Kidney glomerular epithelial cell (primary cell): ENCODE results near the gene OSMR.

ENCODE experiments used
- DNase-seq: peaks from one replicate; lab custom pipeline; 2025; lab: John Stamatoyannopoulos, UW

The OSMR gene

GRCh38 chr5:38926121-38926520, 80.3 kb downstream of the OSMR start:
- no peak for DNase-seq

- DNase-seq = no peak
These were observed 81.7 kb downstream of the OSMR start for GRCh38 chr5:38927470-38927869.

GRCh38 chr5:38929838-38930237, 84.0 kb downstream of the OSMR start:
- DNase-seq = no peak

GRCh38 chr5:38931731-38932130, 85.9 kb downstream of the OSMR start:
- no peak for DNase-seq

DNA sequence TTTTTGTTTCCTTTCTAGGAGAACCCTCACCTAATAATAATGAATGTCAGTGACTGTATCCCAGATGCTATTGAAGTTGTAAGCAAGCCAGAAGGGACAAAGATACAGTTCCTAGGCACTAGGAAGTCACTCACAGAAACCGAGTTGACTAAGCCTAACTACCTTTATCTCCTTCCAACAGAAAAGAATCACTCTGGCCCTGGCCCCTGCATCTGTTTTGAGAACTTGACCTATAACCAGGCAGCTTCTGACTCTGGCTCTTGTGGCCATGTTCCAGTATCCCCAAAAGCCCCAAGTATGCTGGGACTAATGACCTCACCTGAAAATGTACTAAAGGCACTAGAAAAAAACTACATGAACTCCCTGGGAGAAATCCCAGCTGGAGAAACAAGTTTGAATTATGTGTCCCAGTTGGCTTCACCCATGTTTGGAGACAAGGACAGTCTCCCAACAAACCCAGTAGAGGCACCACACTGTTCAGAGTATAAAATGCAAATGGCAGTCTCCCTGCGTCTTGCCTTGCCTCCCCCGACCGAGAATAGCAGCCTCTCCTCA, 87.1 kb downstream of the OSMR start:
- no peak for DNase-seq

GRCh38 chr5:38935437-38935836, 89.6 kb downstream of the OSMR start:
- no peak for DNase-seq

- DNase-seq = no peak
These were observed 90.5 kb downstream of the OSMR start for GRCh38 chr5:38936269-38936668.

DNA sequence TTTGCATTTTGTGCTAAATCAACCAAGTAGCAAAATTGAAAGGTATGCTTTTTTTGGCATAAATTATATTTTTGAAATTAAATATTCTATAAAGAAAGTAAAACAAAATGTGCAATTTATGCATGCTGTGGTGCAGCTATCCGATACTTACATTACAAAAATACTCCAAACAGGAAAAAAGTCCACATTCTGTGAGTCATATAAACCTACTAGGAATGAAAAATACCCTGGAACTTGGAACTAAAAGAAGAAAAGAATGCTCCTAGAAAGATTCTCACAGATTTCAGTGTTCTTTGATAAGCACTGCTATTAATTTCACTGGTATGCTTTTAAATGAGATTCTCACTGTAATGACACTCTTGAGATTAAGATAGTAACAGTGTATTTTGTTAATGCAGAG, 92.6 kb downstream of the OSMR start:
- no peak for DNase-seq

DNA sequence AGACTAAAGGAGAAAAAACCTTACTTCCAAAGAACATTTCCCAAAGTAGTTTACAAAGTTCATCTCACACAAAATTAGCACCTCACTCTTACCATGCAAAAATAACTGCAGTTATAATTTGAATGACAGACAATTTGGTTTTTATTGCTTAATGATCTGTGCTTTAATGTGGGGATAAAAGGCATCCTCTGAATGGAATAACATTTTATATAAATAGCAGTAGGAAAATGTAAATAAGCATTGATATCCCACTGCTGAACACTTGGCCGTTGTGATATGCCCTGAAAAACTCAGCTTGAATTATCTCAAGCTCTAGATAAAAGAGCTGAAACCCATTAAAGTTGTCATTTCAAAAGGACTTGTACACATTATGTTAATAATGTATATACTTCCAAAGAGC, 93.2 kb downstream of the OSMR start:
- no peak for DNase-seq

GRCh38 chr5:38940230-38940858, 94.5 kb downstream of the OSMR start:
- no peak for DNase-seq

- DNase-seq = no peak
These were observed 96.1 kb downstream of the OSMR start for GRCh38 chr5:38941912-38942311.

GRCh38 chr5:38944282-38944681, 98.5 kb downstream of the OSMR start:
- DNase-seq = no peak

DNA sequence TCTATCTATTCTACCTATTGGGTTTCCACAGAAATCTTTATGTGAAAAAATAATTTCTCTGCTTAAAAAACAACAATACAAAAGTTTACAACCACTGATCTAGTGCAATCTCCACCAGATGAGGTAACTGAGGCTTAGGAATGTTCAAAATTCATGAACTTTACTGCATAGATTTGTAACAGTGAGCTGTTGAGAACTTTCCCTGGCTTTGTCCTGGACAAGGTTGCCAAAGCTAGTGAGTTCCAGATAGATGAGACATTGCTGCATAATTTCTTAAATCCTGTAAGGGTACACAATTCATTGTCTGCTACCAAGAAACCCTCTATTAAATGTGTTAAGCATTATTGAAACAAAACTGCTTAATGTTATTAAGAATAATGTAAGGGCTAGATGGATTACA, 102.7 kb downstream of the OSMR start:
- no peak for DNase-seq

- no peak for DNase-seq
These were observed 107.7 kb downstream of the OSMR start for GRCh38 chr5:38953426-38954012.

- no peak for DNase-seq
These were observed 115.9 kb downstream of the OSMR start for GRCh38 chr5:38961691-38962090.

- DNase-seq = no peak
These were observed 122.9 kb downstream of the OSMR start for GRCh38 chr5:38968665-38969064.

DNA sequence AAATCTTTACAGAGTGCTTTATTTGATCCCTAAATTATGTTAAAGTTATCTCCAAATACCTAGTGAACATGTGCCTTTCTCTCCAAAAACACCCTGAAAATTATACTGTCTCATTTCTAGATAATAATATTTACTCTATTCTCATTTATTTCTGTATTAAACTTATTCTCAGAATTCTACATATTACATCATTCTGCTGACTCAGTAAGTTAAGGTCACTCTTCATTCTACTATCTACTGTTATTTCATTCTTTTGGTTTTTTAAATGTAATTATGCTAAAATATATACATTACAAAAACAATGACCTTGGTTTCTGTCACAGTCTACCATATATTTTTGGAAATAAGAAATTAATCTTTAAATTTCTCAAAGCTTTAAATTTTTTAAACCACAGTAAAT, 132.2 kb downstream of the OSMR start:
- DNase-seq = no peak

DNA sequence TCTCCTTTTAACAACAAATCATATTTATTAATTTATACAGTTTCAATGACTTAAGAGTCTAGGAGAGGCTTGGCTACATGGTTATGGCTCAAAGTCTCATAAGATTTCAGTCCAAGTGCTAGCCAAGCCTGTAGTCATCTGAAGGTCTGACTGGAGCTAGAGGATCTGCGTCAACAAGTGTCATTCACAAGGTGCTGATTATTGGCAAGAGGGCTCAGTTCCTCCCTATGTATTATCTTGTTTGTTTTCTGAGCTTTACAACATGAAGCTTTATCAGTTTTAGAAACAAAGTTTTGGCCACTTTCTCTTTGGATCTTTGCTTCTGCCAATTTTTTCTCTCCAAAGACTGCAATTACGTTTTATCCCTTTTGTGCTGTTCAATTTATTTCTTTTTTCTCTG, 133.7 kb downstream of the OSMR start:
- DNase-seq = no peak
